ENCODE results near the gene MBTPS1.
A peak's percentile ranks its signal among the peaks of the same experiment; 100 is the strongest.
"Not testable (repeated sequence)": the region's sequence is repeated elsewhere in the genome, so short reads cannot be mapped to it uniquely, and the experiment has no call there.

MBTPS1 gene

GRCh38 chr16:84117494-84117843, 727 bp upstream of the MBTPS1 start:
- CTCF ChIA-PET = interaction anchor here (1.5 to 4.7 kb wide), 12 partner anchors 10 to 70 kb away, joined by 3 to 35 read pairs (median 10); partner anchors contain the start of gene TAF1C
- peak; percentile 47 for DNase-seq (ENCODE audit: extremely low spot score)

GRCh38 chr16:84115919-84116719, 623 bp downstream of the MBTPS1 start:
- TF ChIP-seq CTCF (IDR thresholded peaks at IDR 0.05; ENCODE audit: control extremely low read depth, extremely low read depth, low read depth, missing control alignments) = peak; percentile 22
- ChIA-PET POLR2A (interaction anchor here (0.8 to 1.5 kb wide), 3 partner anchors 23 to 71 kb away, joined by 3 to 5 read pairs (median 4); partner anchors contain the start of gene TAF1C), CTCF (interaction anchor here (0.9 to 4.7 kb wide), 16 partner anchors 10 to 390 kb away, joined by 3 to 35 read pairs (median 6); partner anchors contain the start of gene TAF1C)
- no peak for DNase-seq (ENCODE audit: extremely low spot score)

More at GRCh38 chr16:84117494-84117843, 727 bp upstream of the MBTPS1 start:
- TF ChIP-seq CTCF (IDR thresholded peaks at IDR 0.05; ENCODE audit: control extremely low read depth, extremely low read depth, low read depth, missing control alignments) = no peak
- POLR2A ChIA-PET = interaction anchor here (0.5 to 1.5 kb wide), 3 partner anchors 21 to 86 kb away, joined by 3 to 5 read pairs (median 3); no protein-coding TSS in a partner anchor

- DNase-seq (ENCODE audit: extremely low spot score) = not testable (repeated sequence)
- ChIA-PET CTCF (interaction anchor here (0.6 to 3.2 kb wide), 4 partner anchors 11 to 75 kb away, joined by 3 to 13 read pairs (median 4); partner anchors contain the start of gene TAF1C), POLR2A (interaction anchor here (0.6 kb wide), 2 partner anchors 21 to 44 kb away, joined by 3 to 6 read pairs; no protein-coding TSS in a partner anchor)
Observed at GRCh38 chr16:84111949-84112348, 4.8 kb downstream of the MBTPS1 start.

- TF ChIP-seq CTCF (IDR thresholded peaks at IDR 0.05; ENCODE audit: control extremely low read depth, extremely low read depth, low read depth, missing control alignments) = no peak
- CTCF ChIA-PET = interaction anchor here (0.6 to 3.2 kb wide), 5 partner anchors 11 to 75 kb away, joined by 3 to 13 read pairs (median 4); partner anchors contain the start of gene TAF1C
- POLR2A ChIA-PET = interaction anchor here (0.6 kb wide), 1 partner anchor 45 kb away, joined by 3 read pairs; no protein-coding TSS in a partner anchor
- no peak for DNase-seq (ENCODE audit: extremely low spot score)
Observed at GRCh38 chr16:84111525-84111924, 5.2 kb downstream of the MBTPS1 start.

- POLR2A ChIA-PET = interaction anchor here (0.6 kb wide), 1 partner anchor 879 kb away, joined by 4 read pairs; no protein-coding TSS in a partner anchor
- DNase-seq (ENCODE audit: extremely low spot score) = no peak
- CTCF ChIA-PET = interaction anchor here (1.0 to 3.2 kb wide), 4 partner anchors 9 to 76 kb away, joined by 3 to 13 read pairs (median 4); partner anchors contain the start of gene TAF1C
- no peak for TF ChIP-seq CTCF (IDR thresholded peaks at IDR 0.05; ENCODE audit: control extremely low read depth, extremely low read depth, low read depth, missing control alignments)
Observed at GRCh38 chr16:84110527-84110926, 6.2 kb downstream of the MBTPS1 start.

GRCh38 chr16:84109598-84110335, 7.0 kb downstream of the MBTPS1 start:
- CTCF ChIA-PET = interaction anchor here (1.0 to 3.2 kb wide), 3 partner anchors 8 to 77 kb away, joined by 3 to 13 read pairs (median 4); partner anchors contain the start of gene TAF1C
- DNase-seq (ENCODE audit: extremely low spot score) = no peak
- TF ChIP-seq CTCF (IDR thresholded peaks at IDR 0.05; ENCODE audit: control extremely low read depth, extremely low read depth, low read depth, missing control alignments) = no peak
- POLR2A ChIA-PET = no interaction called here
